Astrocyte of the hippocampus (primary cell): ENCODE measurements around the gene DNAJB7.
"Not testable (repeated sequence)": the region's sequence is repeated elsewhere in the genome, so short reads cannot be mapped to it uniquely, and the experiment has no call there.

Experiments
- DNase-seq: peaks from one replicate; pipeline ENCODE4 v3.0.0; 2011; ENCODE audit warnings: low read depth, low spot score

DNAJB7 gene

DNA sequence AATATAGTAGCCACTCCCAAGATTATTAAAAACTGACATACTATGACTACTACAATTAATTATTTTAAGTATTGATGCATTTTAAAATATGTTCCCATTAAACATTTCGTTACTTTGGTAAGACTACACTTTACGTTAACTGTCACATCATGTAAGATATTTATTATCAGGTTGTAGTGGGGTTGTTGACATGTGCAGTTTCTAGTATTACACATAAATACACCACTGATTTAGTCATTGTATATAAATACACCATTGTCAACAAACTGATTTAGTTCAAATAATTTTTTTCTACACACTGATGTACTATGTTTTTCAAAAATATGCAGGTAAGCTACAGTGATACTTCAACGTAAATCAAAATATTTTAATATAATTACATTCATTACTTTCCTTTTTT lies 17.0 kb downstream of the DNAJB7 start:
- no peak for DNase-seq

GRCh38 chr22:40838486-40838885 lies 23.4 kb downstream of the DNAJB7 start:
- no peak for DNase-seq

DNA sequence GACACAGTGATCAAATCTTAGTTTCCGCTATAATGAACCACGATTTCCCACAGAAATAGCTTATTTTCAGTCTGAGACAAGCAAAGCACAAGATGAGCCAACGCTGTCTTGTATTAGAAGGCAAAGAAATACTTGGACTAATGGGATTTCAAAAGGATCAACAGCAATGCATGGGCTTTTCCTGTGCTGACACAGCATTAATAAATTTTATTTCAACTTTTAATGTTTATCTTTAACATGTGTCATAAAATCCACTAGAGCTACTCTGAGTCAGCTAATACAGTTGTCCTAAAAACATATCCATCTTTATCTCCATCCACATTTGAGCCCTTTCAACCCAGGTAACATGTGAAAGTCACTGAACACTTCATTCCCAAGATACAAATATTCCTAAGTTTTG lies 27.3 kb downstream of the DNAJB7 start:
- no peak for DNase-seq

- DNase-seq: no peak
Measured at GRCh38 chr22:40829131-40829530, 32.8 kb downstream of the DNAJB7 start.

DNA sequence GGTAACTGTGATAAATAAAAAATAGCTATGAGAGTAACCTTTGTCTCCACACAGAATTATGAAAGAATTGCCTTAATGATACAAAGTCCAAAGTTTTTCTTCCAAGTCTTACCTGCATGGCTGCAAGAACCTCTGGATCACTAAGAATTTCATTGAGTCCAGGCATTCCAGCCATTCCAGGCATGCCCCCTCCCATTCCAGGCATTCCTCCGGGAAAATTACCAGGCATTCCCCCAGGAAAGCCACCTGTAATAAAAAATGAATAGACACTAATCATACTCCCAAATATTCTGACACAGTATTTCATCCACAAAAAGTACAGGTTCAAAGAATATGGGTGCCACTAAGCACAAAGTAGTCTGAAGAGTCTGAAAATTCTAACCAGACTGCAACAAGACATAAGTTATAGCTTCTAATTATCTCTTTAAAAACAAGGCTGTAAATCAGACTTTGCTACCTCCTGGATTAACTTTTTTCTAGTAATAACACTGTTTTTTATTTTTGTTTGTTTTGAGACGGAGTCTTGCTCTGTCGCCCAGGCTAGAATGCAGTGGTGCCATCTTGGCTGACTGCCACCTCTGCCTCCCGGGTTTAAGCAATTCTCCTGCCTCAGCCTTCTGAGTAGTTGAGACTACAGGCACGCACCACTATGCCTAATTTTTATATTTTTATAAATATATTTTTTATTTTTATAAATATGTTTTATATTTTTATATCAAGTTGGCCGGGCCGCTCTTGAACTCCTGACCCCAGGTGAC lies 34.8 kb downstream of the DNAJB7 start:
- no peak for DNase-seq

- not testable (repeated sequence) for DNase-seq
Measured at GRCh38 chr22:40826292-40826691, 35.6 kb downstream of the DNAJB7 start.

DNA sequence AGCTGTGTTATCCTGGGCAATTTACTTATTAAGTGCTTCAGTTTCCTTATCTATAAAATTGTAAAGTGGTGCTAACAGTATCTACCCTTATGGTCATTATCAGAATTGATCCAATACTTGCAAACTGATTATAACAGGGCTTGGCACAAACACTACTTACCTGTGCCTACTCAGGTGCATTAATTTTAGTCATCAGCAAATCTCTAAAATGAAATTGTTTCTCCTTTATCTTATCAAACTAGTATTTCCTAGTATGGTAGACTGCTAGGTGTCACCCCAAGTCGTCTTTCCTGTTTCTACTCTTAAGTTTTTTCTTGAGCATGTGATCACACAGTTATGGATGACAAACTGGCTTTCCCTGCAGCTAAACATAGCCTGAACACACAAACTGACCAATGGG lies 38.5 kb downstream of the DNAJB7 start:
- no peak for DNase-seq

- no peak for DNase-seq
Measured at GRCh38 chr22:40819599-40820140, 42.2 kb downstream of the DNAJB7 start.

GRCh38 chr22:40818747-40819598 lies 42.9 kb downstream of the DNAJB7 start, which contains the start of gene SLC25A17:
TSS of gene SLC25A17 (minus strand) at chr22:40819346. CDS start at chr22:40819248, 98 bp downstream.
- DNase-seq: peak; percentile 91

DNA sequence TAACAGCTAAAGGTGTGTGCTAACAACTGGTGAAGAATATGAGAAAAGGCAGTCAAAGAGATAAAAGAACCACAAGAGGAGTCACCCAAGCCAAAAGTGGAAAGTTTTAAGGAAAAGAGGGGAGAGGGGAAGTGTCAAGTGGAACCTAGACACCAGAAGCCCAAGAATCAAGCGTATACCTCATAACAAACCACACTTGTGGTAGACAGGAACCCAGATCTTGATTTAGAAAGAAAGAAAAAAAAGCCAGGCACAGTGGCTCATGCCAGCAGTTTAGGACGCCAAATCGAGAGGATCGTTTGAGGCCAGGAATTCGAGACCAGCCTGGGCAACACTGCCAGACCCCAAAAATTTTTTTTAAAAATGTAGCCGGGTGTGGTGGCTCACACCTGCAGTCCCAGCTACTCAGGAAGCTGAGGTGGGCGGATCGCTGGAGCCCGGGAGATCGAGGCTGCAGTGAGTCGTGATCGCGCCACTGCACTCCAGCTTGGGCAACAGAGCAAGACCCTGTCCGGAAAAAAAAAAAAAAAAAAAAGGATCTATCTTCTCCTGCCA lies 43.6 kb downstream of the DNAJB7 start:
- no peak for DNase-seq

DNA sequence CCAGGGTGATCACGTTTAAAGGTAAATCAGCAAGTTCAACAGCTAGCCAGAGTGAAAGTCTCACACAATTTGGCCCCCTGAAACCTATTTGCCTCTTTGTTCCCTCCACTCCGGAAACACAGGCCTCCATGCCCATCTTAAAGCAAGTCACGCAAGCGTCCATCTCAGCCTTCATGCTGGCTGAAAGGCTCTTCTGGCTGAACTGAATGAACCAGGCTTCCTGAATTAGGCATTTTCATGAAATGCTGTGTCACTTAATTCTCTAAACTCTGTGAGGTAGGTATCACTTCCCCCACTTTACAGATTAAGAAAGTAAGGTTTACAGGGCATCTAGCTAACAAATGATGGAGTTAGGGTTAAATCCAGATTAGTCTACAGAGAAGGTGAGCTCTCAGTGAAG lies 44.2 kb downstream of the DNAJB7 start:
- no peak for DNase-seq

DNA sequence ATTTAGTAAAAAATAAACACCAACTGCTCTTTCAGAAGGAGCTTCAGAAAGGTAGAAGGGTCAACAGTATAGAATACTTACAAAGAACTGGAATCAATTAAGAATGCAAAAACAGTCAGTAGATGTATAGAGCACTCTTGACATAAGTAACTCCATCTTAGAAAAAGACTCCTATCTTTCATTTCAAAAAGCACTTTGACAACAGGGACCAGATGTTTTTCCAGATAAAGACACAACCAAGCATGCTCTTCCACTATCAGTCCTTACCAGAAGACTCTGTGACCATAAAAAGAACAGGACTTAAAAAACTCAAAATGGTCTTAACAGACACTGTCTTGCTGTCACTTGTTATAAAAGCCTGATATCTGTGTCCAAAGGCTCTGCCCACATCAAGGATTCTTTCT lies 48.0 kb downstream of the DNAJB7 start:
- no peak for DNase-seq
